Ovary (tissue), 9 donors: ENCODE results near the gene XRCC5. TPM values are rescaled to one million over a fixed set of nuclear protein-coding genes. Genes with fewer than 3 reads are reported as not detected.

ENCODE experiments used
- DNase-seq, 5 donors: peaks; one replicate each; pipeline ENCODE4 v3.0.0-alpha.2; 2019 to 2020
- H3K27ac ChIP-seq, 2 donors: fragments of 200-600 bp; one replicate each; pipeline versions ENCODE4 v1.5.1 to v1.8.0; 2019 to 2022
- H3K27me3 ChIP-seq: fragments of 200-600 bp; one replicate; pipeline ENCODE4 v1.8.0; 2022
- H3K36me3 ChIP-seq: fragments of 200-600 bp; sonication (generic); one replicate; pipeline ENCODE4 v1.5.1; 2019
- H3K4me1 ChIP-seq: one replicate; pipeline ENCODE4 v1.8.1; 2013; ENCODE audit warnings: mild to moderate bottlenecking, moderate library complexity; ENCODE audit not compliant: insufficient read depth
- H3K4me3 ChIP-seq: fragments of 200-600 bp; sonication (generic); one replicate; pipeline ENCODE4 v1.5.1; 2017
- H3K9me3 ChIP-seq, 2 donors: fragments of 200-600 bp in 1 of 2; sonication (generic) in 1 of 2; one replicate each; pipeline versions ENCODE4 v1.5.1 to v1.8.1; 2013 to 2019; ENCODE audit warnings: mild to moderate bottlenecking in 1 of 2, moderate library complexity in 1 of 2
- EP300 ChIP-seq: sonication (generic); formaldehyde crosslinking; IDR thresholded peaks from one replicate; pipeline ENCODE4 v1.6.1; 2017; ENCODE audit warnings: antibody characterized with exemption
- POLR2A ChIP-seq: fragments of 450-650 bp; IDR thresholded peaks from one replicate; pipeline ENCODE4 v1.6.1; 2017; ENCODE audit warnings: antibody characterized with exemption, mild to moderate bottlenecking, moderate library complexity
- WGBS, 3 donors: extraction: QIAGEN DNeasy Blood & Tissue Kit in 1 of 3; methylation state at CpG; one replicate each; pipeline versions ENCODE4 v1.1.5 to v1.1.7; 2013 to 2017; 5-methylcytosine and 5-hydroxymethylcytosine counted together
- intact Hi-C, 4 donors: fragments of 100-400 bp; cut with DNase I; formaldehyde crosslinking; loops; one replicate each; pipeline versions ENCODE4 v1.11.0 to v1.15.1; 2022 to 2023
- polyA plus RNA-seq, 2 donors: library from polyadenylated mRNA; stranded (reverse); fragments of 200-250 nt in 1 of 2; fragments of 350-450 nt in 1 of 2; fragmentation: Illumina TruSeq in 1 of 2; extraction: RNeasy Lipid Tissue Mini Kit (QIAGEN cat#74804) in 1 of 2; gene quantifications; one replicate each; pipeline ENCODE4 v1.2.3, GENCODE V29; 2013 to 2014
- total RNA-seq, 7 donors: library from RNA; depleted of rRNA in 2 of 7; stranded (reverse); fragments of >200 nt in 2 of 7; fragmentation: NEBNext Ultra II Directional in 3 of 7; extraction: Animal tissue kit (Norgen Biotek cat#: 25700) in 3 of 7; gene quantifications; one replicate each; pipeline versions ENCODE4 v1.1.0 to v1.2.4, GENCODE V29; 2016 to 2023
- TF ChIP-seq, protein P1 (sequence below), 3 donors: fragments of 450-650 bp in 2 of 3; fragments of 200-600 bp in 1 of 3; IDR thresholded peaks; one replicate each; pipeline versions ENCODE4 v1.5.1 to v1.8.0; 2016 to 2022; ENCODE audit warnings: antibody characterized with exemption in 3 of 3, mild to moderate bottlenecking in 1 of 3
- donor health status: DM: no; HTN: no; CAD: no; lungs with moderate emphysema.
- donor health status: DM: no; HTN: no; CAD: no.
- donor health status: Bipolar disorder and iron deficiency.
- donor health status: DM: yes; HTN: yes; CAD: no.
- donor health status: DM: no; HTN: no; CAD: no.
- donor health status: DM: yes; HTN: yes; CAD: no.

The XRCC5 gene
- total and polyA plus RNA-seq, 9 donors = 109 to 223 (median 206) TPM

DNA sequence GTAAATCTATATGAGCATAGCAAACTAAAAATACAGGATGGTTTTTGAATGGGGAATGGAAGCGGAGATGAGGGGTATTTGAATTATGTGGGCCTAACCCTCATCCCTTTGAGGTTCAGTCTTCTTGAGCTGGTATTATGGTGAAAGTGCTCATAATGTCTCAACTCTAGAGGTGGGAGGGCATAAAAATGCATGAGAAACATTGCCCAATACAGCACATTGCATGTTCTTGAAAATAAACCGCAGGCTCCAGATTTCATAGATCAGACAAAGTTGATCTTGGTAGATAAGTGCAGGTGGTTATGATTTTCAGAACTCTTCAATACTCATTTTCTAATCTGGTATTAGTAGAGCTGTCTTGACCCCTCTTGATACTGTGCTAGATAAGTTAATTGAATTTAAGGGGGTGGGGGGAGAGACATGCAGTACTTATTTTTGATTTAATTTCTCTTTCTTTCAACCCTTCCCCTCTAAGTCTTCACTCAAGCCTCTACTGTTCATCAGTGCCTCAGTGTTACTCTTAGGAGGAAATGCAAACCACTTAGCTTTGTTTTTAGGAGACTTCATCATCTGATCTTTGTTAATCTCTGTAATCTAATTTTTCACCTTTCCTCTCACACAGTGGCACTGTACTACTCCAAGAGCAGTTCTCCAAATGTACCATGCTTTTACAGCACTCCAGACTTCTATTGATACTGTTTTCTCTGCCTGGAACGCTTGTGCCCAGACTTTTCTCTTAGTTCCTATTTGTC, 22.2 kb downstream of the XRCC5 start:
- Histone ChIP-seq H3K27ac (no peak overlapping the region), H3K4me3 (no peak overlapping the region), H3K4me1 (peaks cover 4% of the 10 kb centered on the region), H3K27me3 (no peaks in the 10 kb centered on the region), H3K9me3 (no peaks in the 10 kb centered on the region), H3K36me3 (no peaks in the 10 kb centered on the region)
- intact Hi-C loops = no loop called here
- TF ChIP-seq POLR2A (no peak), EP300 (no peak)
- TF ChIP-seq, protein P1, sequence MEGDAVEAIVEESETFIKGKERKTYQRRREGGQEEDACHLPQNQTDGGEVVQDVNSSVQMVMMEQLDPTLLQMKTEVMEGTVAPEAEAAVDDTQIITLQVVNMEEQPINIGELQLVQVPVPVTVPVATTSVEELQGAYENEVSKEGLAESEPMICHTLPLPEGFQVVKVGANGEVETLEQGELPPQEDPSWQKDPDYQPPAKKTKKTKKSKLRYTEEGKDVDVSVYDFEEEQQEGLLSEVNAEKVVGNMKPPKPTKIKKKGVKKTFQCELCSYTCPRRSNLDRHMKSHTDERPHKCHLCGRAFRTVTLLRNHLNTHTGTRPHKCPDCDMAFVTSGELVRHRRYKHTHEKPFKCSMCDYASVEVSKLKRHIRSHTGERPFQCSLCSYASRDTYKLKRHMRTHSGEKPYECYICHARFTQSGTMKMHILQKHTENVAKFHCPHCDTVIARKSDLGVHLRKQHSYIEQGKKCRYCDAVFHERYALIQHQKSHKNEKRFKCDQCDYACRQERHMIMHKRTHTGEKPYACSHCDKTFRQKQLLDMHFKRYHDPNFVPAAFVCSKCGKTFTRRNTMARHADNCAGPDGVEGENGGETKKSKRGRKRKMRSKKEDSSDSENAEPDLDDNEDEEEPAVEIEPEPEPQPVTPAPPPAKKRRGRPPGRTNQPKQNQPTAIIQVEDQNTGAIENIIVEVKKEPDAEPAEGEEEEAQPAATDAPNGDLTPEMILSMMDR (IDR thresholded peaks at IDR 0.05) = no peak
- no peak for DNase-seq
- WGBS, 3 donors = 96 to 98% (median 97%) methylated on average over 3 of the region's 3 CpGs

DNA sequence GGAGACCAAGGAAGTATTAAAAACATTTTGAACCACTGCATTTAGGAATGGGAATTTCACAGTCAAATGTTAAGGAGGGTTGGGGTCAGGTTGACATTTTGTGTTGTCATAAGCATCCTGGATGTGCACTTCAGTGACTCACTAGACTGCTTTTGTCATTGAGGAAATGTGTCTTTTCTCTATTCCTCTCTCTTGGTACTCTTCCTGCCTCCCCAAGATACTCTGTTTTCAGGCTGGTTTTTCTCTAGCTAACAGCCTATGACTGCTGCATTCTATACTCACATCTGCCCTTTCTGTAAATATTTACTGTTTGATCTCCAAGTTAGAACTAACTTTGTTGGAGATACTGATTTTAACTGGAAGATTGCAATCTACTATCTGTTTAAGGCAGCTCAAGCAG, 23.4 kb downstream of the XRCC5 start:
- Histone ChIP-seq H3K36me3 (no peaks in the 10 kb centered on the region), H3K27ac (no peak overlapping the region), H3K27me3 (no peaks in the 10 kb centered on the region), H3K4me1 (peaks cover 4% of the 10 kb centered on the region), H3K9me3 (no peaks in the 10 kb centered on the region), H3K4me3 (no peak overlapping the region)
- intact Hi-C loops = no loop called here
- TF ChIP-seq EP300 (no peak), POLR2A (no peak)
- TF ChIP-seq, protein P1 (IDR thresholded peaks at IDR 0.05) = no peak
- DNase-seq = no peak

- WGBS, 3 donors = 97 to 98% (median 98%) methylated on average over 2 of the region's 2 CpGs
- H3K36me3 ChIP-seq = no peaks in the 10 kb centered on the region
- DNase-seq = no peak
Observed at GRCh38 chr2:216133397-216133796, 24.2 kb downstream of the XRCC5 start.

DNA sequence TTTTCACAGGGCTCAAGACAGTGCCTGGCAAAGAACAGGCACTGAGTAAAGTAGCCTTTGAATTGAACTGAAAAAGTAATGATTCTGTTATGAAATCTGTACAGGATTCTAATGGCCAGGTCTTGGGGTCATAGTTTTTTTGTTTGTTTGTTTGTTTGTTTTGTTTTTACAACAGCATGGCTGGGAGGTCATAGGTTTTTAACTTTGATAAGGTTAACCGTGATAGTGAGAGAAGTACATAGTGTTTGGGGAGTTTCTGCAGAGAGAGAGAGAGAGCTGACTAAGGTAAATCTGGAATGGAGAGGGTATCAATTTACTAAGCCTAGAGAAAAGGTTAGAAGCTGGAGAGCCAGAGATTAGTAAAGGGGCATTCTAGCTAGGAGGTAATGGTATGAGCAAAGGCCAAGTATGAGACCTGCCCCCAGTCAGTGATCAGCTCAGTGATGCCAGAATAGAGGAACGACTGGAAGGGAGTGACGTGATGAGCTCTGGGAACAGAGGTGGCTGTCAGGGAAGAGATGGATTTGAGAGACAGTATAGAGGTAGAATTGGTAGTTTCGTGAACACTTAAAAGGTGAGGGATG, 25.9 kb downstream of the XRCC5 start:
- Histone ChIP-seq H3K36me3 (no peaks in the 10 kb centered on the region), H3K9me3 (no peaks in the 10 kb centered on the region), H3K4me1 (no peaks in the 10 kb centered on the region), H3K27ac (no peak overlapping the region), H3K27me3 (no peaks in the 10 kb centered on the region), H3K4me3 (no peak overlapping the region)
- TF ChIP-seq POLR2A = no peak
- TF ChIP-seq EP300 = no peak
- TF ChIP-seq, protein P1 (IDR thresholded peaks at IDR 0.05) = no peak
- no peak for DNase-seq
- intact Hi-C loops = no loop called here
- 83 to 90% (median 89%) methylated on average over 4 of the region's 4 CpGs for WGBS, 3 donors

More at GRCh38 chr2:216133397-216133796, 24.2 kb downstream of the XRCC5 start:
- Histone ChIP-seq H3K9me3 (no peaks in the 10 kb centered on the region), H3K4me3 (no peak overlapping the region), H3K27me3 (no peaks in the 10 kb centered on the region), H3K4me1 (peaks cover 4% of the 10 kb centered on the region), H3K27ac (no peak overlapping the region)
- intact Hi-C loops = no loop called here
- TF ChIP-seq EP300 = no peak
- TF ChIP-seq, protein P1 (IDR thresholded peaks at IDR 0.05) = no peak
- no peak for TF ChIP-seq POLR2A
